ENCODE data around the gene DNMT3A.

Gene DNMT3A

GRCh38 chr2:25304826-25305596 is 36.7 kb downstream of the DNMT3A start:
- DNase-seq (ENCODE audit: low spot score), result no peak

DNA sequence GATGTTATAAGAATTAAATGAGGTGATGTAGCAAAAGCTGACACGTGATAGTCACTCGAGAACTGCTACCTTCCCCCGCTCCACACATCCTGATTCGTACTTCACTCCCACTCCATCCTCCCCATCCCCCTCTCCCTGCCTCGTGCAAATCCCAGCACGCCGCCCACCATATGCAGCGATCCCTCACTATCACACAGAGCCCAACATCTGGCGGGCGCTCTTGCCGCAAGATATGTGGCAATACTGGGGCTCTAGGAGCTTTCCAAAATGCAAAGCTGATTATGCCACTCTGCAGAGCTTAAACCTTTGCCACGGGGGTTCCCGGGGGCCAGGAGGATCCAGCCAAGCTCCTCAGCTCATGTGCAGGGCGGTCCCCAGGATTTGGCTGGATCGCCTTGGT is 37.4 kb downstream of the DNMT3A start:
- no peak for DNase-seq (ENCODE audit: low spot score)

GRCh38 chr2:25303633-25304236 is 38.0 kb downstream of the DNMT3A start:
- DNase-seq (ENCODE audit: low spot score), result no peak

GRCh38 chr2:25302758-25303375 is 38.9 kb downstream of the DNMT3A start:
- no peak for DNase-seq (ENCODE audit: low spot score)

DNA sequence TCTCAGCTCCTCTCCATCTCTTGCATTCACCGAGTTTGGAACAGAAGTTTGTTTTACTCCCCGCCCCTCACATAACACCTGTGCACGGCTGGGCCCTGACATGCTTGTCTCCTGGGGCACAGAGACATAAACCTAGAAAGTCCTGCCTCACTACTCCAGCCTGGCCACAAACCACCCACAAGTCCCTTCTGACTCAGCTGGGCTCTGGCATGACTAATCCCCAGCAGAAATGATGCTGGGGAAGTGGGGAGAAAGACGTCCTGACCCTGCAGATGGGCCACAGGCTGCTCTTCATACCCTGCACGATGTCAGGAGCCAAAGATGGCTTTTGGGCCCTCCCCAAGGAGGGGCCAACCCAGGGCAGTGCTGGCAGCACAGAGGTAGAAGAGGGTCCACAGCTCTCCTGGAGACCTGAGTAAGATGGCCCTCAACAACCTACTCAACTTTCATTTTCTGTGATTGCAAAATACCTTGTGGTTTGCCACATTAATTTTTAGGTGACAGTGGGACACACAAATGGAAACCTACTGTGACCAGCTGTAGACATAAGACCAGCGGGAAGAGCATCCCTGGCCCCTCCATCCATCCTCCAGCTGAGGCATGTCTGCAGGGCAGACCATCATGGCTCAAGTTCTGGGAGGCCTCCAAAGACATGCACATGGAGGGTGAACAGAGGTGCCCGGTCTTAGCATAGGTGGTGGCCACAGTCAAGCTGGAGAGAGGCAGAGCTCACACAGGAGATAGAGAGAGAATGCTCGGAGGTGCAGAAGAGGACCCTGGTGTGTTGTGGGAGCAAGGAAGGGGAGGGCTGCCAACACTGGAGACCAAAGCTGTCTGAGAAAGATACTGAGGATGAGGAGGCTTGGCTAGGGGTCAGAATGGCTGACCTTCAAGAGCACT is 40.0 kb downstream of the DNMT3A start:
- DNase-seq (ENCODE audit: low spot score), result peak; percentile 53

- DNase-seq (ENCODE audit: low spot score), result no peak
Observed at GRCh38 chr2:25300001-25300400, 41.7 kb downstream of the DNMT3A start.

GRCh38 chr2:25298776-25299431 is 42.8 kb downstream of the DNMT3A start:
- no peak for DNase-seq (ENCODE audit: low spot score)

- DNase-seq (ENCODE audit: low spot score), result no peak
Observed at GRCh38 chr2:25297738-25298137, 44.0 kb downstream of the DNMT3A start.

- DNase-seq (ENCODE audit: low spot score), result no peak
Observed at GRCh38 chr2:25295621-25296020, 46.1 kb downstream of the DNMT3A start.

DNA sequence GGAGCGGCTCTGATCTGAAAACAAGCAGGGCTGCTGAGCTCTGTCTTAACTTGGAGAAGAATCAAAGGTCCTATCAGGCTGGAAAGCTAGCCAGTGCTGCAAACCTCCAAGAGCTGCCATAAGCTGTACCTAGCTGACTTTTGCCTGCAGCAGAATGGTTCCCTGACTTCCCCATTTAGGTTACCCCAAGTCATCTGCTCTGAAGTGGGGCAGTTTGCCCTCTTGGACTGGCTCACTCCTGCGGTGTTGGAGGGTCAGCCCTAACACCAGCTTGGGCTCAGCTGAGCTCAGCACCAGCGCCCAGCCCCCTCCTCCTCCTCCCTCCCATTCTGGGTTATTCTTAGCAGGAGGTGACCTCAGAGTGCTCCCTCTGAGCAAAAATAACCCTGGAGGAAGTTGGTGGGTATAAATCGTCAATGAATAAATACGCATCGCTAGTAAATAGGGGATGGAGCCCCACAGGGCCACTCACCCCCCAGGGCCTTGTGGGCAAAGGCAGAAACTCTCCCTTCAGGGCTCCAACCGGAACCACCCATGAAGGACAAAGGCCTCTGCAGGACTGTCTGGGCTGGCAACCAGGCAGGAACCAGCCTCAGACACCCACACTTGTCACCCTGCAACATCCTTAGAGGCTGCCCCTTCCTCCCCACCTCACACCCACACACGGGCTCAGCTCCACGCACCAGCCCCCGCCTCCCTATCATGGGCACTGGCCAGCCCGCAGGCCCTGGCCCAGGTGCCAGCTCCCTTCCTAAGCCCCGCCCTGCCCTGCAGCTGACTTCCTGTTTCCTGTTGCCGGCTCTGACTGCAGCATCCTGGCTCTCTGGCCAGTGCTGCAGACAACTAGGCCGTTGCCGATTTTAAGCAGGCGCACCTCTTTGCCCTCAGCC is 46.9 kb downstream of the DNMT3A start:
- DNase-seq (ENCODE audit: low spot score), result peak; percentile 88

- DNase-seq (ENCODE audit: low spot score), result no peak
Observed at GRCh38 chr2:25293958-25294562, 47.7 kb downstream of the DNMT3A start.

GRCh38 chr2:25293145-25293544 is 48.6 kb downstream of the DNMT3A start:
- no peak for DNase-seq (ENCODE audit: low spot score)

GRCh38 chr2:25292408-25292807 is 49.3 kb downstream of the DNMT3A start:
- DNase-seq (ENCODE audit: low spot score), result no peak

- no peak for DNase-seq (ENCODE audit: low spot score)
Observed at GRCh38 chr2:25290811-25291495, 50.8 kb downstream of the DNMT3A start.

DNA sequence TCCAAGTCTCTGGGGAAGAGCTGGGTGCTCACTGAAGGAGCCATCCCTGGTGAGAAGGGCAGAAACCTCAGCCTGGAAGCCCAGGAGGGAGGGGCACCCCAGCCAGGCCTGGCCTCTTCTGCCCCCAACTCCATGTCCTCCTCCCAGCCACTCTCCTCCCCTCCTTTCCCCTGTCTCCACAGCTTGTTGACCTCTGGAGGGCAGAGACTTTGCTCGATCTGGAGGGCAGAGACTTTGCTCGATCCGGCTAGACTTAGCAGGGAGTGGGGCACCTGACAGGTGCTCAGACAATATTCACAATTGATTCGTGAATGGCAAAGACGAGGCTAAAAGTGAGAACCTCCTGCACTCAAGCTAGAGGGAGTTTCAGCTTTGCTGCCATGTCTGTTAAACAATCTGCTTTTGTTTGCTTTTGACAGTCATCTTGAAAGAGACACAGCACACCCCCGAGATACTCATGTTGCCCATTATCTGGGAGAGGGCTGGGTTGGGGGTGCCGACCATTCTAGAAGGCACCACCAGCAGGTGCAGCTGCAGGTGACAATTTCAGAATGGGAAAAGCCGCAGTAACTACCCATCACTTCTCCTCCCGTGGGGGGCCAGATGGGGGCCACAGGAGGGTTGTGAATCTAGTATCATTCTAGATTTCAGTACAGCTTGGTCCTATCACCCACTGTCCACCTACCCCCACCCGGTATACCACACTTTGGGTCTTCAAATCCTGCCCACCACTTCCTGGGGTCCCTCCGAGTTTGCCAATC is 54.8 kb downstream of the DNMT3A start:
- DNase-seq (ENCODE audit: low spot score), result no peak

- DNase-seq (ENCODE audit: low spot score), result peak; percentile 59
Observed at GRCh38 chr2:25286025-25286400, 55.7 kb downstream of the DNMT3A start.

DNA sequence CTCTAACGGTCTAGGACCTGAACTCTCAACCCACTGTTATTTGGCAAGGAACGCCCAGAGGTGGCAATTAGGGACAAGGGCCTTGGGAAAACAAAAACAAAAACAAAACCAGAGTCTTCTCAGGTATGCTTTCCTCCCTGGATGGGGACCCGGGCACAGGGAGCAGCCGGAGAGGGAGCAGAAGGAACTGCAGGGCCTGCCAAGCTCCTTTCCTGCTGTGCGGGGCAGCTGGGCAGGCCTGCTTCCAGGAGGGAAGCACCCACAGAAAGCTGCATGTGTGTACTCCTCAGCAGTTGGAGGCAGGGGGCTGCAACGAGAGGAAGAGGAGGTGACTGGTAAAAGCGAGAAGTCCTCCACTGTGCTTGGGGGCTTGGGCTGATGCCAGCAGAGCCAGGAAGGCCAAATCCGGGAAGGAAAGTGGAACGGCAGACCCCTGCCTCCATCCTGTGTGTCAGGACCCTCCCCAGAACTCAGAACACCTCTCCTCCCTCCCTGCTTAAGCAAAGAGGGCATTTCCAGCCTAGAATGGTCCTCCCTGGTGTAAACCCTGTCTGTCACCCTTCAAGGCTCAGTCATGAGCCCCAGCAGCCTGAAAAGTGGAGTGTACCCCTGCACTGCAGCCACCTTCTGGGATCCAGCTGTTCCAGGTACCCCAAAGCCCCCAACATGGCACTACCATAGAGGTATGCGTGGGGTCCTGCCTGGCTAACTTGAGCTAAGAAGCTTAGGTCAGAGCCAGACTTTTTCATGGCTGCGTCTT is 56.3 kb downstream of the DNMT3A start:
- DNase-seq (ENCODE audit: low spot score), result no peak

GRCh38 chr2:25284756-25285155 is 57.0 kb downstream of the DNMT3A start:
- no peak for DNase-seq (ENCODE audit: low spot score)

Data from germinal center (tissue), 1 donor.